HG02852 (cell line): ENCODE measurements around the gene FANCD2OS.
"Not testable (repeated sequence)": the region's sequence is repeated elsewhere in the genome, so short reads cannot be mapped to it uniquely, and the experiment has no call there.

Source experiments
- ATAC-seq: cut with Tn5 transposase; IDR thresholded peaks from one replicate; pipeline ENCODE4 v1.9.1; 2021; ENCODE audit warnings: mild to moderate bottlenecking, moderate library complexity; ENCODE audit not compliant: unreplicated experiment

Gene FANCD2OS

DNA sequence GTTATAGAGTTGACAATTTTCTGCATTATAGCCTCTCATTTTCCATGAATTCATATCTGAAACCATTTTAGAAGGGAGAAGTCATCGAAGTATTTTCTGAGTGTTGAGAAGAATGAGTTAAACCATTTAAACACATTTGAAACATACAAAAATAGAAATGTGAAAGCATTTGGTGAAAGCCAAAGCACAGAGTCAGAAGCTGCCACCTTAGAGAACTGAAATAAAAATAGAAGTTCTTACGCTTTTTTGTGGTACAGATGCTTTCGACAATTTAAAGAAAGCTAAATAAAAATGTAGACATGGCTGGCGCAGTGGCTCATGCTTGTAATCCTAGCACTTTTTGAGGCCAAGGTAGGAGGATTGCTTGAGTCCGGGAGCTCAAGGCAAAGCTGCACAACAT is 9.0 kb downstream of the FANCD2OS start:
- ATAC-seq, result no peak

DNA sequence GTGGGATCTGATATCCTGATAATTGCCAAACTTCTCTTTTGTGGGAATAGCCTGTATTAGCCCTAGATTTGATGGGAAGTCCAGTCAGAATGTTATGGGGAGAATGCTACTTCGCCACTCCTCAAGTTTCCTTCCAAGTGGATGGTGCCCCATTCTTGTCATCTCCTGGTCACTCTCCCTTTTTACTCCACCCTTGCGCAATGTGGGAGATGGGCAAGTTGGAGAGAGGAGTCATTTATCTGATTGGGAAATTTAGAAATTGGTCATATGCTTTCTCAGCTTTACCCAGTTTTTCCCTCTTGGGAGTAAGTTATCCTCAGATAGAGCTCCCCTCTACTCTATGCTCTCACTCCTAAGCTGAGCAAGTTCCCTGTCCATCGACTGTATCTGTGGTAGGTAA is 14.4 kb downstream of the FANCD2OS start:
- ATAC-seq, result no peak

DNA sequence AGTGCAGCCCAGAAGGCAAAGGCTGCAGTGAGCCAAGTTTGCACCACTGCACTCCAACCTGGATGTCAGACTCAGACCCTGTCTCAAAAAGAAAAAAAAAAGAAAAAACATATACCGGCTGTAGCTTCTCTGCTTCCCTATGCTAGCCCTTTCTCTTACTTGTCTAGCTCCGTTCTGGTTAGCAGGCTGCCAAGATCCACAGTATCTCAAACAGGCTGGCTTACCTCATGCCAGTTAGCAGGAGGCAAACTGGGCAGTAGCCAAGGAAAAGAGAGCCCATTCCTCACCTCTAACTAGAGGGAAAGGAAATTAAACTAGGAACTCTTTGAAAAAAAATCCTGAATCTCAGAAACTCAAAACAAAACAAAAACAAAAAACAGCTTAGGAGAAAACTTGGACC is 16.7 kb downstream of the FANCD2OS start:
- not testable (repeated sequence) for ATAC-seq

DNA sequence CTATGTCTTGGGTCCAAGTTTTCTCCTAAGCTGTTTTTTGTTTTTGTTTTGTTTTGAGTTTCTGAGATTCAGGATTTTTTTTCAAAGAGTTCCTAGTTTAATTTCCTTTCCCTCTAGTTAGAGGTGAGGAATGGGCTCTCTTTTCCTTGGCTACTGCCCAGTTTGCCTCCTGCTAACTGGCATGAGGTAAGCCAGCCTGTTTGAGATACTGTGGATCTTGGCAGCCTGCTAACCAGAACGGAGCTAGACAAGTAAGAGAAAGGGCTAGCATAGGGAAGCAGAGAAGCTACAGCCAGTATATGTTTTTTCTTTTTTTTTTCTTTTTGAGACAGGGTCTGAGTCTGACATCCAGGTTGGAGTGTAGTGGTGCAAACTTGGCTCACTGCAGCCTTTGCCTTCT is 17.3 kb downstream of the FANCD2OS start:
- not testable (repeated sequence) for ATAC-seq

DNA sequence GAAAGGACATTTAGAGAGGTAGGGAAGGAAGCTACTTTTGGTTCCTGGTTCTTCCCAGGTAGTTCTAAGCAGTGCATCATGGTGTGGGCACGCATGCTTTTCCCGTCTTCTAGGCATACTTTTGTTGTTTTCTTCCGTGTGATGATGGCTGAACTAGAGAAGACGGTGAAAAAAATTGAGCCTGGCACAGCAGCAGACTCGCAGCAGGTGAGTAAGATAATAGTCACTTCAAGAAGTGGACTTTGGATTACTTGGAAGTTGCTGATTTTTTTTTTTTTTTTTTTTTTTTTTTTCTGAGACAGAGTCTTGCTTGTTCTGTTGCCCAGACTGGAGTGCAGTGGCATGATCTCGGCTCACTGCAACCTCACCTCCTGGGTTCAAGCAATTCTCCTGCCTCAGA is 17.9 kb downstream of the FANCD2OS start:
- ATAC-seq, result no peak

DNA sequence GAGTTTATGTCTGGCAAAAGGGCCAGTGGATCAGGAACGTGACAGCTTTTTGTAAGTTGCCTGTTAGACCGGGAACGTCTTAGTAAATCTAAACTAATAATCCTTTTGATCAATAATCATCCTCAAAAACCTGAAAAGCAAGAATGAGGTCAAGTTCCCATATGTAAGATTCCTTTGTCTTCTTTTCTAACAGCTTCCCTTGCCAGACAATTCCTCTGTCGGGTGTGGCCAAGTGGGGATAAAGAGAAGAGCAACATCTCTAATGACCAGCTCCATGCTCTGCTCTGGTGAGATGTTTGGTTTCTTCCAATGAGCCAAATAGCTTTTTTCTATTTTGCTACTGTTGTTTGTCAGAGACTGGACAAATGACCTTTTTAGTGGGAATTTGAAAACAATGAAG is 19.8 kb downstream of the FANCD2OS start:
- no peak for ATAC-seq

DNA sequence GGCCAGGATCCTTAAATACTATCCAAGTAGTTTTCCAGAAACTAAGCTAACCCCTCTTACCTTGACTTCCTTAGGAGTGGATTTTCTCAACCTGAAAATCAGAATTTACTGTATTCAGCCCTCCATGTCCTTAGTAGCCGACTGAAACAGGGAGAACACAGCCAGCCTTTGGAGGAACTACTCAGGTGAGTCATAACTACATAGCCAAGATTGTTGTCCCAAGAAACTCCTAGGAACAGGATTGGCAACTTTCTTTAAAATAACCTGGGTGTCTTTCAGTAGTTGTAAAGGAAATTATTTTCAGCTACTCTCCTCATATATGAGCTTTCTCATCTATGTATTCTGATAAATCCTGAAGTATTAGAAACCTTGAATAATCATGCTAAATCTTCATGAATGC is 22.3 kb downstream of the FANCD2OS start:
- no peak for ATAC-seq

DNA sequence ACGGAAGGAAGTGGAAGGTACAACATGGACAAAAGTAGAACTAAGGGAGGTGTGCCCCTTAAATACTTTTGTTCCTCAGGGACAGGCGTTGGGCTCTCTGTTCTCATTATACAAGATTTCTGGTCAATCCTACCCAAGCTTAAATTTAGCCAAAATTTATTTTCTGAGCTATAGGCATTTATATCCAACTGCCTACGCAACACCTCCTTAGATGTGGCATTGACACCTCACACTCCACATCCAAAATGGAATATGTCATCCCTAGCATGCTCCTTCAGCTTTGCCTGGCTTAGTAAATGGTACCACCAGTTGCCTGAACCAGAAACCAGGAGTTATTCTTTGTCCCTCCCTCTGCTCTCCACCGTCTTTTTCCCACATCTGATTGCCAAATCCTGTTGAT is 26.2 kb downstream of the FANCD2OS start:
- no peak for ATAC-seq

DNA sequence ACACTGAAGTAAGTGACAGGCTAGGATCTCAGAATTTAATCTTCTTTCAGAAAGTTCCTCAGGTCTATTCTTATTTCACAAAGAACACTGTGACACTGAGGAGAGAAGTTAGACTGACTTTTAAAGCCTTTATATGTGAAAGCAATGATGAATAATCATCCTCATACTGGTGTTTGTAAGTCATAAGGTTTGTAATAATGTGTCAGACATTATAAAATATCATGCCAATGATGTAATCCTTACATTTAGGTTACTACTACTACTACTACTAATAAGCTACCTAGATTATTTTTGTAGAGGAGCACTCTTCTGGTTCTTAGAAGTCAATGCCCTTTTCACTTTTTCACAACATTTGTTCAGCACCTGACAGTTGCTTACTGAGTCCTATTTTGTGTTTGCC is 33.4 kb downstream of the FANCD2OS start:
- ATAC-seq, result no peak

DNA sequence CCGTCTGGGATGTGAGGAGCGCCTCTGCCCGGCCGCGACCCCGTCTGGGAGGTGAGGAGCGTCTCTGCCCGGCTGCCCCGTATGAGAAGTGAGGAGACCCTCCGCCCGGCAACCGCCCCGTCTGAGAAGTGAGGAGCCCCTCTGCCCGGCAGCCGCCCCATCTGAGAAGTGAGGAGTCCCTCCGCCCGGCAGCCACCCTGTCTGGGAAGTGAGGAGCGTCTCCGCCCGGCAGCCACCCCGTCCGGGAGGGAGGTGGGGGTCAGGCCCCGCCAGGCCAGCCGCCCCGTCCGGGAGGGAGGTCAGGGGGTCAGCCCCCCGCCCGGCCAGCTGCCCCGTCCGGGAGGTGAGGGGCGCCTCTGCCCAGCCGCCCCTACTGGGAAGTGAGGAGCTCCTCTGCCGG is 38.0 kb downstream of the FANCD2OS start:
- ATAC-seq, result not testable (repeated sequence)

DNA sequence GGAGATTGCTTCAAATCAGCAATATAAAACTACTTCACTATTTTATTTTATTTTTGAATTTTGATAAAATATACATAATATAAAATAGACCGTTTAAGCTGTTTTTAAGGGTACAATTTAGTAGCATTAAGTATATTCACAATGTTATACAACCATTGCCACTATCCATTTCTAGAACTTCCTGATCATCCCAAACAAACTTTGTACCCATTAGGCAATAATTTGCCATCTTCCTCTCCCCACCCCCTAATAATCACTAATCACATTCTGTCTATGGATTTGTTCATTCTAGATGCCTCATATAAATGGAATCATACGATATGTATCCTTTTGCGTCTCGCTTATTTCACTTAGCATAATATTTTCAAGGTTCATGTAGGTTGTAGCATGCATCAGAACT is 53.0 kb downstream of the FANCD2OS start:
- no peak for ATAC-seq
